Measurements from ENCODE around the gene PARD3B.

Gene PARD3B

DNA sequence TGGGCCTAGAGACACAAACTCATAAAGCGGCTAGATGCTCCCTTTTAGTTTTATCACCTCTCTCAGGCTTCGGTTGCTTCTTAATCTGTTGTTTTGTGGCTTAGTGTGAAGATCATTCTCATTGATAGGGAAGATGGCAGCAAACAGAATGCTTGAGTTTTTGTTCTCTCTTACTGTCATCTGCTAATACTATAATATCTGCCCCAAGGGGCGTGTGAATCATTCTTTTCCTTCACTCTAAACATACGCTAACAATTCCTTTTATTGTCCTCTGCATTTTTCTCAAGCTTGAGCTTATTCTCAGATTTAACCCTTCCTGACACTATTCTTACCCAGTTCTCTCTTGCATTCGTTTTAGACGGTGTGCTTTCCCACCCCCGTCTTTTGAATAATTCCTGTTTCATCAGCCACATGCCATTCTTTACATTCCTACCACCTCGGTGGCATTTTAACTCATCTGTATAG, 813.1 kb downstream of the PARD3B start:
- DNase-seq (ENCODE audit: low read depth): no peak

DNA sequence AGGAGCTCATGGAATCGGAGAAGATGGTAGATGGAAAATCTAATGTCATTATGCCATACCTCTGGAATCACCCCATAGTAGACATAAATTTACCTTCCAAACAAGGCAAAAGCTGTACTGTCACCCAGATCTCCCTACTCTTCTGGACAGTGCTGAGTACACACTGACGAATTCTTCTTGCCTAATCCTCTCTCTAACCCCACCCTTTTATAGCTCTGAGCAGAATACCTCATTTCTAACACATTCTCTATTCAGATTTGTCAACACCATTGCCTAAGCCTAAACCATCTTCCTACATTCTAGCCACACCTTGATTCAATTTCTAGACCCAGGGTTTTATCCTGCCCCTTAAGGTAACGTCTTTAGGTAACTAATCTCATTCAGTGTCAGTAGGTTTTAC, 816.0 kb downstream of the PARD3B start:
- DNase-seq (ENCODE audit: low read depth): no peak

DNA sequence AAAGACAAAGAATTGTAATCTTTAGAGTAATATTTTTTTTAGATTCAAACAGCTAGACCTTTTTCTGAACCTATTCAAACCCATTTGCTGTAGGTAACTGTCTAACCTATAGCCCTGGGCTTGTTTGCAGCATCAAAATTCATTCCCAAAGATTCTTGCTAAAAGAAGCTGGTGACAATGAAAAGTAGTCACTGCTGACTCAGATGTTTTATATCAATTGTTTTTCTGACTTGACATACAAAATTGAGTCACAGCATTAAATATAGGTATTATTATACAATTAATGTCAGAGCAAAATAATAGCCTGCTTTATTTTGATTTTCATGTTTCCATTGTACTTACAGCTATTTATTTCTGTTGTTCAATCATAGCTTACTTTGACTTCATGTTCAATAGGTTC, 816.7 kb downstream of the PARD3B start:
- DNase-seq (ENCODE audit: low read depth): no peak

DNA sequence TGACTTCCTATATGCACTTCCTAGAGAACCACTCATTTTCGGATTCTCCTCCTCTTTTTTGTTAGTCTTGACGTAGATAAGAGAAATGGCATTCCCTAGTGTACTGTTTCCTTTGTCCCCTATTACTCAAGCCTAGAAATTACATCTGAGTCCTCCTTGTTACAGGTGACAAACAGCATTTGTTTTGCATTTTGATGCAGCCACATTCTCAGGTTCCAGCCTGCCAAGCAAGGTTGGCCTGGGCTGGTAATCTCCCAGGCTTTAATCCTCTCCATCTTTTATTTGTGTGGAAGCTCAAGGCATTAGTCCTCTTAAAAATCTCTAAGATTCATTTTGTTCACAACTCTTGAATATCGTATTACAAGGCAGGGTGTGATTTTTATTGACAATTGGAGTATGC, 819.0 kb downstream of the PARD3B start:
- DNase-seq (ENCODE audit: low read depth): no peak

DNA sequence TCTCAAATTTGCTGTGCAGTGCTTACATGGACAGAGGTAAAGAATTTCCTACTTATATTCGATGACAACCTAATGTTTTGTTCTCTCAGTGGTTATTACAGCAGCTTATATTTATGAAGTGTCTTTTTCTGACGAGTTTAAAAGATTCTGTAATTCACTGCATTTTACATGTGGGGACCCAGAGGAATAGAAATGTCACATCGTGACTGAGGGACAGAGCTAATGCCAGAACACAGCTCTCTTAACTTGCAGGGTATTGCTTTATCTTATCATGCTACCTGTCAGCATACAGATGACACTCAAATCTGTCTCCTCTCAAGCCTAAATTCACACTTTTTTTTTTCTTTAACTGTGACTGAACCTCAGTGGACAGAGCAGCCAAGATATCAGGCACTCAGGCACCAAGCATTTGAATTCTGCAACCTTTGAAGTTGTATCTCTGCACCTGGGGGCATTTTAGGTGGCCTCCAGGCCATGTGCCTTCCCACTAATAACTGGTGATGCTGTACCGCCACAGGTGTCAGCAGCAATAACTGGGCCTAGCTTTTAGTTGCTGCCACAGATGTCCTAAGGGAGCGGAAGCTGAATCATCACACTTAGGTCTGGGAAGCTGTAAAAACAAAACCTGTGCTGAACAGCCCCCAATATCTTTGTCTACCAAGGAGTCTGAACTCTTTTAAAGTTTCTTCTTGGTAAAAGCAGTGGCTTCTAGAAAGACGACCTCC, 821.2 kb downstream of the PARD3B start:
- DNase-seq (ENCODE audit: low read depth): no peak

DNA sequence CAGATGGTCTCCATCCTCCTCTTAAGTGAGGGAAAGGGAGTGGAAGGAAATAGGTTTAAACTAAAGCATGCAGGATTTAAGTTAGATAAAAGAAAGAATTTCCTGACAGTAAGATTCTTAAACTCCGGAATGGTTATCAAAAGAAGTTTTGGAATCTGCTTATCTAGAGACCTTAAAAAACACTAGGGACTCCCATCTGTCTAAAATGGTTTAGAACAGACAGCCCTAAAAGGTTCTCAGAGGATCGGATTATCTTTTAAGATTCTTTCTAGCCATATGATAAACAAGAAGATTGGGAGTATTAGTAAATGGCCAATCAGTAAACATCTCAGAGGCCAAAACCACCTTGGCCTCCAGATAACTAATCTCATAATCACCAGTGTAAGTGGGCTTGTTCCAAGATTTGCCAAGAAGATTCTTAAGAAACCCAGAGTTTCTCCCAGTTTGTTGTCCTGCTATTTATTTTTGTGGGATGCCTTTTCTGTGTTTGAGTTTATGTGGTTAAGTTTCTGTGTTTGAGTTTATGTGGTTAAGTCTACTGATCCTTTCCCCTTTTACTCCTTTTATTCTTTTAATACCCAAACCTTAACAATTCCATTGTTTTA, 822.2 kb downstream of the PARD3B start:
- no peak for DNase-seq (ENCODE audit: low read depth)

DNA sequence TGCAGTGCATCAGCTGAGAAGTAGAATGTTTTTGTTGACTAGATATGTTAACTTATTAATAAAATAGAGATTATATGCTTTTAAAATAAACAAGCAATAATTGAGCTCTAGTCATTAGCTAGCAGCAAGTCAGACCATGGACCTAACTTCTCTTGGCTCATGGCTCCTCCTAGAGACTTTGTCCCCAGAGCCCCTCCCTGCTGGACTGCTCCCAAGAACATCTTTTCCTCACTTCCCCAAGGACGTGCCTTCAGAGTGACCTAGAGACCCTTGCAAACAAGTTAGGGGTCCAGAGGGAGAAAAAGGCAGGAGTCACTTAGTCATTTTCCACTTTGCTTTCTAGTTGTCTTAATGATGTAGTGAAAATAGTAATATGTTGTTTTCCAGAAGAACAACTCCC, 824.5 kb downstream of the PARD3B start:
- no peak for DNase-seq (ENCODE audit: low read depth)

DNA sequence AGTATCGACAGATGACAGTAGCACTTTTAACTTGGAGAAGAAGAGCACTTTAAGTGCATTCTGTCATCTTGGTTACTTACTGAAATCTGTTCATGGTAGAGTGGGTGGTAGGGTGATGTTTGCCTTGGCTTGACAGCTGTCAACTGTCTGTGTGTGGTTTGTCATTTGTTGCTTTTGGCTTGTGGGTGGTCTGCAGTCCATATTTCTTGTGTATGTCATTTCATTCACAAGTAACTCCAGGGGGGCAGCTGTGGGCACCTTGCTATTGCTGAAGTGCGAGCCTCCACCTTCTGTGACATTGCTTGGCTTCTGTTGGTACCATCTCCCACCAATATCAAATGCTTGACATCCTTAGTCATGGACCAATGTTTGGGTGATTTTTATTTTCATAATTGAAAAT, 825.5 kb downstream of the PARD3B start:
- DNase-seq (ENCODE audit: low read depth): no peak

DNA sequence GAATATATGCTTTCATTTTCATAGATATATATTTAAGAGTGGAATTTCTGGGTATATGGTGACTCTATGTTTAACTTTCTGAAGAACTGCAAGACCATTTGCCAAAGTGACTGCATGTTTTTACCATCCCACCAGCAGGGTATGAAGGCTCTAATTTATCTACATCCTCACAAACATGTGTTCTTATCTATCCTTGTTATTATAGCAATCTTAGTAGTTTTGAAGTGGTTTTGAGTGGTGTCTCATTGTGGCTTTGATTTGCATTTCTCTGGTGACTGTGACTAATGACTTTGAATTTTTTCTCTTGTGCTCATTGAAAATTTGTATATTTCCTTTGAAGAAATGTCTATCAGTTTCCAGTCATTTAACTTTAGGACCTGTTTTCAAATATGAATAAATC, 826.9 kb downstream of the PARD3B start:
- no peak for DNase-seq (ENCODE audit: low read depth)

DNA sequence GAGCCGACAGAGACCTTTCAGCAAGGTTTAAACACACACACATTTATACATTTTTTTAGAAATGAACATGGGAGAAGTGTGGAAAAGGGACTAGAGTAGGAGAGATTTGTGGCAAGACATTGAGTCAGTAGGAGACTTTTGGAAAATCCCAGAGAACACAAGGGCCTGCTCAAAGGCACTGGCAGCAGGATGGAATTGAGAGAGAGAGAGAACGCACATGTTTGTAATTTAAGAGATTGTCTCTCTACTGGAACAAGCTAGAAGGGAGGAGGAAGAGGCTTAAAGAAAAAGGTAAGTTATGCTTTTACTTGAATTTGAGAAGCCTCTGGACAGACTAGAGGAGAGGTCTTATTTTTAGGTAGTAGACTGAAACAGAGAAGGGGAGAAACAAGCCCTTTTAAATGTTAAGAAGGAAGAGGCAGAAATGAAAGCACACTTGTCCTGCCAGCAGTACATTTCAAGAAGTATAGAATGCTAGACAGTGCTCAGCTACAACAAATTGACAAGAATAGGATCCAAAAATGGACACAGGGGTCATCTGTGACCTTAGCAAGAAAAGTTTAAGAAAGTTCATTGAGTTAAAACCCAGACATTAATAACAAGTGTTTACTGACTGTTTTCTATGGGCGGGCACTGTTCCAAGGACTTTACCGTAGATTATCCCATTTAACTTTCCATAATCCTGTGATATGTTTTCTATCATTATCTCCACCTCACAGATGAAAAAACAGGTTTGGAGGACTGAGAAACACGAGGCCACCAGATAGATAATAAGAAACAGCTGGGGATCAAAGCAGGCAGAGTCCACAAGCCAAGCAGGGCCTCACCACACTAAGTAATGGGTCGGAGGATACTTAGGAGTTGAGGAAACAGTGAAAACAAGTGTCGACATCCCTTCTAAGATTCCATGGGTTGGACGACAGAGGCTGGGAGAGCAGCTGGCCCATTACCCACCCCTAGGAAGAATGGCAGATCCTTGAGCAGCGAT, 830.5 kb downstream of the PARD3B start:
- no peak for DNase-seq (ENCODE audit: low read depth)

DNA sequence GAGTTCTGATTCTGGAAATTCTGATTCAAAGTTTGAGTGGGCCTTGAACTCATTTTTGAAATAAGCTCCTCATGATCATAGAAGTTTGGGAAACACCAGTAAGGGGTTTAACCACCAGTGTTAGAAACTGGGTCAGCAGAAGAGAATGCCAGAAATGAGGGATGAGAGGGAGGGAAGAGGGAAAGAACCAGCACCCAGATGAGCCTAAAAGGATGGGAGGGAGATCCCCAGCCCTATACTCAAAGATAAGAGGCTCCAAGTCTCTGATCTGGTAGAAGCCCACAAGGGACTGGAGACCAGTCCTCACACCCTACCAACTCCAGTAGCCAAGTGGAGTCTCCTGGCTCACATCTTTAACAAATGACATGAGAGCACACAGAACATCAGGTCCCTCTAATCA, 832.0 kb downstream of the PARD3B start:
- no peak for DNase-seq (ENCODE audit: low read depth)

DNA sequence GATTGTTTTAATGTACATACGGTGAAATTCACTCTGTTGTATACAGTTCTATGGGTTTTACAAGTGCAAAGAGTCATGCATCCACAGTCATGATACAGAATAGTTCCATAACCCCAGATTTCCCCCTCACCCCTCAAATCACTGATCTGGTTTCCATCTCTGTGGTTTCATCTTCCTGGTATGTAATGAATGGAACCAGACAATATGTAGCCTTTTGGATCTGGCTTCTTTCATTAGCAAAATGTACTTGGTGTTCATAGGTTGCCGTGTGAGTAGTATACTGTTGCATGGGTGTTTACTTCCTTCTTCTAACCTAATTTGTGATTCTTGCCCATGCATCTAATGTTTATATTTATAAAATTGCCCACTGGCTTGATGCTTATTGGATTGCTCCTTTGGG, 838.3 kb downstream of the PARD3B start:
- DNase-seq (ENCODE audit: low read depth): no peak

DNA sequence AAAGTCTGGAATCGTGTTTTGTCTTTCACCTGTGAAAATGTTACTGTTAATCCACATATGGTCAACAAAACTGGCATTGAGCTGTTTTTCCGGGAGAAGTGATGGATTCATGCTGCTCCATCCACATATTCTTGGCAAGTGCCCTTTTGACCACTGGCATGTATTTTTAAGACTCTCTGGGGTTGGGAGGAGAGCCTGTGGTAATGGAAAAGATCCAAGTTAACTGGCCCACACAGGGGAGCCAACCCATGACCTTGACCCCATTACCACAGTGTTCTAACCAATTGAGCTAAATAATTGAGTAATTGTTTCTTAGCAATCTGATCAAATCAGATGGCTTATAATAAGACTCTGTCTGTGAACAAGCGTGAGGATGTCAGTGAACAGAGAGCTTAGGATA, 840.8 kb downstream of the PARD3B start:
- DNase-seq (ENCODE audit: low read depth): no peak

DNA sequence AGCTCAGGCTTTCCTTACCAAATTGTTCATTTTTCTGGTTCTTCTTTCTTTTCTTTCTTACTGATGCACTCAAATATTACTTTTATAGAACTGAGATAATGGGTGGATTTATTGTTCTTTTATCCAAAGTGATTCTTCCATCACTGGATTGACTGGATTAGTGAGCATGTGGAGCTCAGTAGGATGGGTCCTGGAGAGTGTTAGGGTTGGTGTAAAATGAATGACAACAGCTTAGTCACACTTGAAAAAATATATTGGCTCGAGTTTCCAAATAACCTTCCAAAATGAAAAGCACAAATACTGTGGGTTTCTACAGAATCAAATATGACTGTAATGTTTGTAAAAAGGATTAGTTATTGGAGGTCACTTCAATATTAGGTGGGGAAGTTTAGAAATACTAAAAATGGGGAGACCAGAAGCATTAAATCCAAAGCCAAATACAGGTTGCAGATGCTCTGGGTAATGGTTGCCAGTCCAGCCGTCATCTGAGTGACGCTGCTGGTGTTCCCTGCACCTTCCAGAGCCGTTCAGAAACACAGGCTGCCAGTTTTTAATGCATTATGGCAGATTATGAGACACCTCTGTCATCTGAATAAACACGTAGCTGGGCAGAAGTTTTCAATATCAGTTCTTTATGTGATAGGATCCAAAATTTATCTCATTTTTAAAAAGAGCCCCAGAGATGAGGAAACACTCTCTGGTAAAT, 842.2 kb downstream of the PARD3B start:
- no peak for DNase-seq (ENCODE audit: low read depth)

DNA sequence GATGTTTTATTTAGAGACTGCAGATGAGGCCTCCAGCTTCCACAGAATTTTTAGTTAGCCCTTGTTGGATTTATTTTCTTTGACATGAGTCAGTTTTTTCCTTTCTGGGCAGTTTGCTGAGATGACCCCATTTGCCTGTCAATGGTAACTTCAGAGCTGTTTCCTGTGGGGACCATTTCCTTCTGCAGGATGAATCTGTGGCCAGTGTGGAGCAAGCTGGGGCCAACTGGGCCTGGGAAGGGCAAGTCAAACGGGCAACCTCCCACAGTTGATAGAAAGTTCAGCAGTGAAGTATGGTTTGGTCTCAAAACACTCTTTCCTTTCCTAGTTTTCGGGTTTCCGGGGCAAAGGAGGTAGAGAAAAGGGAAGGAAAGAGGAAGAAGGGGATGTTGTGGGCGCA, 845.6 kb downstream of the PARD3B start:
- DNase-seq (ENCODE audit: low read depth): no peak

DNA sequence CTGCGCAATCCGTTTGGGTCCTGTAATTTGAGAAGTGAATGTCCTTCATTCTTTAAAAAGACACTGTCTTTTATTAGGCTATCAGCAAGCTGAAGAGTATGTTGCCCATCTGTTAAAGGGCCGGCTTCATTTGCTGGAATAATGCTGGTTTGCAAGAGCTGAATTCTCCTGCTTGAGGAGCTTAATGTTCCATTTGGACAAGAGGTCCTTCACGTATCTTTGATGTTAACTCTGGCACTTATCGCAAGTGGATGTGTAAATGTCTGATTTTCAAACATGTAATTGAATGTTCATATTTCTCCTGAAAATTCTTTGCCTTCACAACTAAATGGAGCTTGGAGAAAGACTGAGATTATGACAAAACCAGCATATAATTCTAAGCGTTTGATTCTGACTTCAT, 856.2 kb downstream of the PARD3B start:
- DNase-seq (ENCODE audit: low read depth): no peak

DNA sequence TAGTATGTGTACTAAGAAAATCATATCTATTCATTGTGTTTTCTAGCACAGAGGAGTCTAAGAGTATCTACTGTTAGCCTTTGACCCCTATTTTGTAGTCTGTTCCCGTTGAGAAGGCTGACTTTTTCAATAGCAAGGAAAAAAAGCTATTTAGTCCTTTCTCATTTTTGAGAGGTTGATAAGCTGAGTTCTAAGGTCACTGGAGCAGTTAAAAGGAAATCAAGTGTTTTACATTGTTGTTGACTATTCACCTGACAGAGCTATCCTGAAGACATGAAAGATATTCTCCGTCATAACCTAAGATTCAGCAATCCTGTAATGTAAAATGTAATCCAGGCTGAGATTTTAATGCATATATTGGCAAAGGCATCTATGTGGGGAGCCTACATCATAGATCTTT, 856.7 kb downstream of the PARD3B start:
- no peak for DNase-seq (ENCODE audit: low read depth)

DNA sequence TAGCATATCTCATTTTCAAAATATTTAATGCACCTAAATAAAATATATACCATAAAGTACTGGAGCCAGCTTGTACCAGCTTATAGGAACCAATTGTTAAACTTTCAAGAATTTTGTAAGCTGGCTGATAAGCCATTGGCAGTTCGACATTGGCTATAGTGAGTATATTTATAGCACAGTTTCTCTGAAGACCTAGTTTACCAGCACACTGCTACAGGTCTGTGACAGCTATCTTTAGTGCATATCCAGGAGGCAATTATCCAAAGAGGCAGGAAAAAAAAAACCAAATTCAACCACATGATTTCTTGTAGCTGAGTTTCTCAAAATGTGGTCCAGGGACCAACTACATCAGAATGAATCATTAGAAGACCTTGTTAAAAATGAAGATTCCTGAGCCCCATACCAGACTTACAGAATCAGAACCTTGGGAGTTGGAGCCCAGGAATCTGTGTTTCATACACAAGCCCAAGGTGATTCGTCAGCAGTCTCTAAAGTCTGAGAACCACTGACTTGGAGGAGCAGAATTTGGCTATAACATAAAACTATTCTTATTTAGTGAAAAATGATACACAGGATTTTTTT, 858.1 kb downstream of the PARD3B start:
- no peak for DNase-seq (ENCODE audit: low read depth)

DNA sequence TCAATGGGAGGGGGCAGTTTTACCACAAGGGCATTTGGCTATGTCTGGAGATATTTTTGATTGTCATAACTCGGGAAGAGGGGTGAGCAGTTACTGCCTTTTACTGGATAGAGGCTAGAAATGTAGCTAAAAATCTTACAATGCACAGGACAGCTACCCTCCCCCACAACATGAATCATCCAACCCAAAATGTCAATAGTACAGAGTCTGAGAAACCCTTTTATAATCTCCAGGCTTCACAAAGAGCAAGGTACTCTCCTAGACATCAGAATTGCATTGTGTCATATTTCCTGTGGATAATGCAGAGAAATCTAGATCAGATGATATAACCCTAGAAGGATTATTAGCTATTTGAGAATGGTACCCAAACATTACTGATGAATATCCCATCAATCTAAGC, 859.9 kb downstream of the PARD3B start:
- DNase-seq (ENCODE audit: low read depth): no peak

DNA sequence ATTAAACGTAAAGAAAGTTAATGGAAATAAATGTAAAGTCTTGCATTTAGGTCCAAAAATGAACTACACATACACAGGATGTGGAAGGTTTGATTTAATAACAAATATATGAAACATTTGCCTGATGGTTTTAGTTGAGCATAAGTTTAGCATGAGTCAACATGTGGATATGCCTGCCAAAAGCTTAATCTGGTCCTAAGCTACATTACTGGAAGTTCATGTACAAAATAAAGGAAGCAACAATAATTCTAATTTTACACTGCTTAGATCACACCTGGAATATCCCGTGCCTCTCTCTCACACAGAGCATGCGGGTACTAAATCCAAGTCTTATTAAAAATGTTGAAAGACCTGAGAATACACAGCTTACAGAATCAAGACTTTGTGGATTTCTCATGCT, 860.5 kb downstream of the PARD3B start:
- no peak for DNase-seq (ENCODE audit: low read depth)

DNA sequence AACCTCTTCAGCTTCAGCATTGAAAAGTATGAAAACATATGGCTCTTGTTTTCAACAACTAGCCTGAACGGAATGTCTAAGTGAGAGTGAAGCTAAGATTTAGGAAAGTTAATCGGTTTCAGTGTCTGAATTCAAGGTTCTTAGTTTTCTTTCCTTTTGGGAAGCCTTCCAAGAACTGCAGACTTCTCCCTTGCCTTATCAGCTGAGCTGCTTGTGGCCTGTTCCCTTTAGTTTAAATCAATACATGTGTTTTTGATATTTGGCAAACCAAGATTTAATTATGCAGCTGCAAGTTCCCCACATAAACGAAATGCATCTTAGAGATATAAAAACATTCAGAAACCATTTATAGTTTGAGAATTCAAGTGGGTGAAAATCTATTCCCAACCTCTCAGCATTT, 862.7 kb downstream of the PARD3B start:
- DNase-seq (ENCODE audit: low read depth): no peak

DNA sequence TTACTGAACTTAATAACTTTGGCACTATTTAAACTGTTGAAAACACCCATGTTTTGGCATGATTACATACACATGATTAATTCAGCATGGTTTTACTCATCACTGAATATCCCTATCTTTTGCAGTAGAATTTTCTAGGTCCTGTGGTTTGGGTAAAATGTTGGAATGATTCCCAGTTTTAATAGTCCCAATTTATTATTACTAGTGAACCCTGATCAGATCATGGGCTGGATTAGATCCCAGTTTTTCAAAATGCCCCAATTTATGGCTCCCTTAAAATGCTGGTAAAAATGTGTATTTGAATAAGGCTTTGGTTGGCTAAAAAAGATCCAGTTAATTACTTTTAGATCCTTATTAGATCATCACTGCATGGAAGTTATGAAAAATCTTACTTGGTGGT, 863.4 kb downstream of the PARD3B start:
- no peak for DNase-seq (ENCODE audit: low read depth)
